Upper lobe of left lung (tissue), 6 donors: ENCODE measurements around the gene UCN2. TPM values are rescaled to one million over a fixed set of nuclear protein-coding genes. Genes with fewer than 3 reads are reported as not detected.
A peak's percentile ranks its signal among the peaks of the same experiment; 100 is the strongest.

ENCODE experiments used
- ATAC-seq, 2 donors: fragments of 200-7000 bp; cut with Tn5 transposase; one replicate each; pipeline ENCODE4 v1.9.1; 2022; ENCODE audit warnings: mild to moderate bottlenecking in 2 of 2, moderate library complexity in 2 of 2; ENCODE audit not compliant: low FRiP score in 2 of 2
- DNase-seq, 2 donors: peaks; one replicate each; pipeline ENCODE4 v3.0.0-alpha.2; 2019 to 2020
- H3K27ac ChIP-seq, 4 donors: fragments of 200-600 bp; sonication (generic); one replicate each; pipeline ENCODE4 v1.5.1; 2016 to 2019
- H3K27me3 ChIP-seq, 4 donors: fragments of 200-600 bp; sonication (generic); one replicate each; pipeline ENCODE4 v1.5.1; 2017 to 2019
- H3K36me3 ChIP-seq, 4 donors: fragments of 200-600 bp; sonication (generic); one replicate each; pipeline ENCODE4 v1.5.1; 2016 to 2019
- H3K4me1 ChIP-seq, 4 donors: fragments of 200-600 bp; sonication (generic); one replicate each; pipeline ENCODE4 v1.5.1; 2018 to 2019
- H3K4me3 ChIP-seq, 4 donors: fragments of 200-600 bp; sonication (generic); one replicate each; pipeline ENCODE4 v1.5.1; 2017 to 2019; ENCODE audit warnings: mild to moderate bottlenecking in 2 of 4, moderate library complexity in 1 of 4
- H3K9me3 ChIP-seq, 4 donors: fragments of 200-600 bp; sonication (generic); one replicate each; pipeline ENCODE4 v1.5.1; 2018 to 2019
- EP300 ChIP-seq, 4 donors: sonication (generic); formaldehyde crosslinking; IDR thresholded peaks; one replicate each; pipeline ENCODE4 v1.5.1; 2017; ENCODE audit warnings: antibody characterized with exemption in 4 of 4, control low read depth in 2 of 4
- POLR2A ChIP-seq, 4 donors: fragments of 450-650 bp; IDR thresholded peaks; one replicate each; pipeline ENCODE4 v1.5.1; 2016 to 2017; ENCODE audit warnings: antibody characterized with exemption in 4 of 4, mild to moderate bottlenecking in 2 of 4
- POLR2AphosphoS5 ChIP-seq, 2 donors: sonication (generic); formaldehyde crosslinking; IDR thresholded peaks; one replicate each; pipeline ENCODE4 v1.5.1; 2017; ENCODE audit warnings: antibody characterized with exemption in 2 of 2
- WGBS, 2 donors: methylation state at CpG; one replicate each; pipeline ENCODE4 v1.1.5; 2017 to 2018; 5-methylcytosine and 5-hydroxymethylcytosine counted together
- total RNA-seq, 6 donors: library from RNA; depleted of rRNA in 4 of 6; stranded (reverse); fragments of >200 nt in 4 of 6; gene quantifications; one replicate each; pipeline versions ENCODE4 v1.1.0 to v1.2.1, GENCODE V29; 2016 to 2021
- TF ChIP-seq, protein P1 (sequence below), 6 experiments: fragments of 450-650 bp in 4 of 6; fragments of 200-600 bp in 2 of 6; sonication (generic) in 2 of 6; IDR thresholded peaks; one replicate each; pipeline ENCODE4 v1.5.1; 2016 to 2019; ENCODE audit warnings: antibody characterized with exemption in 6 of 6
- donor health status: DM: no; HTN: no; CAD: no; lungs with moderate emphysema.
- donor health status: DM: no; HTN: yes; CAD: no; lungs with severe emphysema.

The UCN2 gene
- total RNA-seq, 6 donors from 2014 or later, result not detected

DNA sequence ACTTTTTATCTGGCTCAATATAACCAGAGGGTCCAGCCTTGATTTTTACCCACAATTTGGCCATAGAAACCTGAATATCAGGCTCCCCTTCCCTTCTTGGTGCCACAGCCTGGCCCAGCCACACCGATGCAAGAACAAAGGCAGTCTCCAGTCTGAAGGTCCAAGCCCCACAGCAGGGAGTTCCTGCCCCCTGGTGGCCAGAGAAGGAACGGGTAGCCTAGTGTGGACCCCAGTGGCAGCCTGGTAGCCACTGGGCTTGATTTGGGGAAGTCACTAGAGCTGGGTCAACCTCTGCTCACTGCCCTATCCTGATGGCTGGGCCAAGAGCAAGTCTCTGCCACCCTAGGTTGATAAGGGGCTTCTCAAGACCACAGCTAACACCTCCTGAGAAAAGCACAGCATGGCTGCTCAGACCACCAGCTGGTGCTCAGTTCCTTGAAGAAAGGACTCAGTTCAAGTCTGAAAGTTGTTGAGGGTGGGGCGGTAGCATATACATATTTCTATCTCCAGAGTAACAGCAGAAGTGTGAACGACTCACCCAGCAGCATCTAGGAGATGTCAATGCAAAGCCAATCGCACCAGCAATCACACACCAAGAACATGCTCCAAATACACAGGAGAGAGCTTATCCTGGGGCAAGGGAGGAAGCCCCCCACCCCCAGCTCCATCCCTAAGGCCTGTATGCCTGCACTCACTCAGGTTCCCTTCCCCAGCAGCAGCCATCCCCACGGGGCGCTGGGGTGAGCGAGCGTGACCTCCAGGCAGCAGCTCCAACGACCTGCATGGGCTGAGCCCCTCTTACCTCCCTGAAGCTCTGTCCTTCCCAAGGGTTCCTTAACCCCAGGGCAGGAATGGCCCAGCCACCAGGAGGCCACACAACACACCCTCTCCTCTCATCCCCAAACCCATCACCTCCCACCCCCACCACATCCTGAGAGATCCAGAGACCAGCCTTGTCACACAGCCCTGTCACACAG is 14.6 kb downstream of the UCN2 start:
- peak in 1 of 2 donors; percentile 72 for TF ChIP-seq POLR2AphosphoS5 (IDR thresholded peaks at IDR 0.05)
- TF ChIP-seq, protein P1, sequence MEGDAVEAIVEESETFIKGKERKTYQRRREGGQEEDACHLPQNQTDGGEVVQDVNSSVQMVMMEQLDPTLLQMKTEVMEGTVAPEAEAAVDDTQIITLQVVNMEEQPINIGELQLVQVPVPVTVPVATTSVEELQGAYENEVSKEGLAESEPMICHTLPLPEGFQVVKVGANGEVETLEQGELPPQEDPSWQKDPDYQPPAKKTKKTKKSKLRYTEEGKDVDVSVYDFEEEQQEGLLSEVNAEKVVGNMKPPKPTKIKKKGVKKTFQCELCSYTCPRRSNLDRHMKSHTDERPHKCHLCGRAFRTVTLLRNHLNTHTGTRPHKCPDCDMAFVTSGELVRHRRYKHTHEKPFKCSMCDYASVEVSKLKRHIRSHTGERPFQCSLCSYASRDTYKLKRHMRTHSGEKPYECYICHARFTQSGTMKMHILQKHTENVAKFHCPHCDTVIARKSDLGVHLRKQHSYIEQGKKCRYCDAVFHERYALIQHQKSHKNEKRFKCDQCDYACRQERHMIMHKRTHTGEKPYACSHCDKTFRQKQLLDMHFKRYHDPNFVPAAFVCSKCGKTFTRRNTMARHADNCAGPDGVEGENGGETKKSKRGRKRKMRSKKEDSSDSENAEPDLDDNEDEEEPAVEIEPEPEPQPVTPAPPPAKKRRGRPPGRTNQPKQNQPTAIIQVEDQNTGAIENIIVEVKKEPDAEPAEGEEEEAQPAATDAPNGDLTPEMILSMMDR (IDR thresholded peaks at IDR 0.05), result peak; percentile 93 to 97 (median 96)
- peak in 1 of 4 donors; percentile 24 for TF ChIP-seq POLR2A (IDR thresholded peaks at IDR 0.05)
- no peak for TF ChIP-seq EP300 (IDR thresholded peaks at IDR 0.05)
- 40 to 69% methylated on average over 2 to 10 of the region's 10 CpGs for WGBS, 2 donors
- Histone ChIP-seq H3K4me1 (peaks cover 0 to 15% (median 5%) of the 10 kb centered on the region in 4 donors), H3K36me3 (peaks cover 0 to 11% (median 4%) of the 10 kb centered on the region in 4 donors), H3K4me3 (no peak overlapping the region), H3K27me3 (no peaks in the 10 kb centered on the region), H3K9me3 (no peaks in the 10 kb centered on the region), H3K27ac (peak overlapping the region in 2 of 4 donors; percentile 14 to 21)
- DNase-seq (peak in 1 of 2 donors; percentile 90), ATAC-seq (peak; percentile 85 to 96)

DNA sequence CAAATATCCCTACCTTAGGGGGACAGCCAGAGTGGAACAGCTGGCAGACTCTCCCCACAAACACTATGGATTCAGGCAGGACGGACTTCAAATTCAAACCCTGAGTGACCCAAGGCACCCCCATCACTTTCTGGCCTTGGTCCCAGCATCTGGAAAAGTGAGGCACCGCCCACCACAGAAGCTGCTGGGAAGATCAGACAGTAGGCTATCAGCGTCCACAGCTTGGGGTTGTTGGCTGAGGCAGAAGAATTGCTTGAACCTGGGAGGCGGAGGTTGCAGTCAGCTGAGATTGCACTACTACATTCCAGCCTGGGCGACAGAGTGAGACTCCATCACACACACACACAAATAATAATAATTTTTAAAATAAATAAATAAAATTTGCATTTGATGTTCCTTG is 15.5 kb downstream of the UCN2 start:
- Histone ChIP-seq H3K36me3 (peaks cover 0 to 11% (median 4%) of the 10 kb centered on the region in 4 donors), H3K4me3 (no peak overlapping the region), H3K27me3 (no peaks in the 10 kb centered on the region), H3K4me1 (peaks cover 0 to 22% (median 11%) of the 10 kb centered on the region in 4 donors), H3K27ac (no peak overlapping the region), H3K9me3 (no peaks in the 10 kb centered on the region)
- WGBS, 2 donors, result 87 to 88% methylated on average over 5 of the region's 5 CpGs
- no peak for ATAC-seq
- no peak for TF ChIP-seq POLR2A (IDR thresholded peaks at IDR 0.05)
- TF ChIP-seq EP300 (IDR thresholded peaks at IDR 0.05), result no peak
- no peak for TF ChIP-seq POLR2AphosphoS5 (IDR thresholded peaks at IDR 0.05)
- TF ChIP-seq, protein P1 (IDR thresholded peaks at IDR 0.05), result no peak
- no peak for DNase-seq

DNA sequence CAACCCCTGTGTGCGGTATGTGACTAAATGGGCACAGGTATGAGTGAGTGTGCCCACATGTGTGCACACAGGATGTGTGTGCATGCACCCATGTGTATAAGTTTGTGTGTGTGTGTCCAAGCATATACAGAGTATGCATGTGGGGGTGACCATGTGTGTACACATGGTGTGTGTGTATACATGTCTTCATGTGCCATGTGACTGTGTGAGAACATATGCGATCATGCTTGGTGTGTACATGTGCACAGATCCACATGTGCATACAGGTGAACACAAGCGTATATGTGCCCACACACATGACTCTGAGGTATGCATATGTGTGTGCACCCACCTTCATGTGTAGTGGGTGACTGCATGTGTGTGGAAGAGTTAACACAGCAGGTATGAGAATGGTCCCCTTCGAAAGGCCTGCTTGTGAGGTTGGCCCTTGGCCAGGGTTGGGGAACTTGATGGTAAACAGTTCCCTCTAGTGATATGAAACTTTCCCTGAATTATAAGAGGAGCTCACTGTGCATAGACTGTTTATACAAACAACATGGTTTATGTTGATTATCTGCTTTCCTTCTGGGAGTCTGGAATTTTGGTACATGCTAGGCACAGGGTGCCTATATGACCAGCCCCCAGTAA is 17.3 kb downstream of the UCN2 start:
- no peak overlapping the region for H3K4me3 ChIP-seq
- H3K36me3 ChIP-seq, result peaks cover 0 to 12% (median 5%) of the 10 kb centered on the region in 4 donors
- peaks cover 0 to 16% (median 10%) of the 10 kb centered on the region in 4 donors for H3K4me1 ChIP-seq
- ATAC-seq, result no peak
- H3K27ac ChIP-seq, result no peak overlapping the region
- H3K9me3 ChIP-seq, result no peaks in the 10 kb centered on the region
- 59 to 79% methylated on average over 2 to 4 of the region's 4 CpGs for WGBS, 2 donors
- DNase-seq, result no peak
- no peaks in the 10 kb centered on the region for H3K27me3 ChIP-seq
- TF ChIP-seq POLR2A (IDR thresholded peaks at IDR 0.05), result no peak
- no peak for TF ChIP-seq EP300 (IDR thresholded peaks at IDR 0.05)
- TF ChIP-seq, protein P1 (IDR thresholded peaks at IDR 0.05), result no peak
- TF ChIP-seq POLR2AphosphoS5 (IDR thresholded peaks at IDR 0.05), result no peak

DNA sequence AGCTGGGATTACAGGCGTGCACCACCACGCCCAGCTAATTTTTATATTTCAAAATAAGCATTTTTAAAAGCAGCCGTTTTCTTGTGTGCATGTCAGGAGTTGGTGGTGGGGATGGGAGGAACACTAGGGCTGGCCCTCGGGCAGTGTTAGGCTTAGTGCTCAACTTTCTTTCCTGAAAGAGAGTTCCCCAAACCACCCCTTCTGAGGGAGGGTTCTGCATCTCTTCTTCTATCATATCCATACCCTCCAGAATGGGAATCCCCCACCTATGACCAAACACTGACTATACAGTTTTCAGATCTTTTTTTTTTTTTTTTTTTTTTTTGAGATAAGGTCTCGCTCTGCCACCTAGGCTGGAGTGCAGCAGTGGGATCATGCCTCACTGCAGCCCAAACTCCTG is 19.4 kb downstream of the UCN2 start:
- TF ChIP-seq, protein P1 (IDR thresholded peaks at IDR 0.05), result no peak
- no peak for TF ChIP-seq POLR2A (IDR thresholded peaks at IDR 0.05)
- no peak for TF ChIP-seq EP300 (IDR thresholded peaks at IDR 0.05)
- TF ChIP-seq POLR2AphosphoS5 (IDR thresholded peaks at IDR 0.05), result no peak
- H3K4me1 ChIP-seq, result peaks cover 0 to 16% (median 10%) of the 10 kb centered on the region in 4 donors
- H3K9me3 ChIP-seq, result no peaks in the 10 kb centered on the region
- DNase-seq (no peak), ATAC-seq (no peak)
- 83 to 92% methylated on average over 5 of the region's 5 CpGs for WGBS, 2 donors
- H3K27me3 ChIP-seq, result no peaks in the 10 kb centered on the region
- H3K27ac ChIP-seq, result no peak overlapping the region
- H3K36me3 ChIP-seq, result peaks cover 0 to 22% (median 5%) of the 10 kb centered on the region in 4 donors
- H3K4me3 ChIP-seq, result no peak overlapping the region
